GM13977 (cell line): ENCODE data around the gene PTEN.

Experiments used
- DNase-seq: peaks from one replicate; pipeline ENCODE4 v3.0.0; 2012; ENCODE audit warnings: low spot score
- CTCF ChIP-seq: IDR thresholded peaks from 2 replicates; pipeline ENCODE4 v1.5.1; 2012; ENCODE audit warnings: mild to moderate bottlenecking, control low read depth; ENCODE audit not compliant: insufficient read depth; ENCODE audit errors: extremely low read depth, missing control alignments
- in situ Hi-C: fragments of 300-500 bp; cut with MboI; formaldehyde crosslinking; loops from one replicate; pipeline ENCODE4 v1.12.0; 2022; ENCODE audit warnings: low sequenced_read_pairs, low pct_unique_long_range_greater_than_20kb, mixed read lengths, inconsistent platforms; ENCODE audit not compliant: unreplicated experiment

PTEN gene

GRCh38 chr10:87921931-87922688 lies 58.7 kb downstream of the PTEN start:
- TF ChIP-seq CTCF, result no peak
- in situ Hi-C loops, result no loop called here
- no peak for DNase-seq

DNA sequence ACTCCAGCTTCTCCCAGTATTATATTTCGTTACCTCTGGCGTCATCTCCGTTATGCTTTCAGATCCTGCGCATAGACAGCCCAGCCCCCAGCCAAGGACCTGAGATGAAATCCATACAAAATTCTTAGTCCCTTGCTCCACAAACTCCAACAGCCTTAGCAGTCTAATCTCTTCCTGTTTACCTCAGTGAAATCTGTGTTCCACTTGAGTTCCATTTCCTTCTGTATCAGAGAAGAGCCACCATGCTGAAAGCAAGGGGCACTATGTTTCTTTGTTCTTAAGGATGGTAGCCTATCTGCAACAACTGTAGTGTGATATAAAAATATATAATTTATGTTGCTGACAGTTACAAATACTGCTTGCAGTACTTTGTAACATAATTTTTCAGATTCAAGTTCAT lies 59.8 kb downstream of the PTEN start:
- no peak for DNase-seq
- no peak for TF ChIP-seq CTCF
- in situ Hi-C loops, result no loop called here

DNA sequence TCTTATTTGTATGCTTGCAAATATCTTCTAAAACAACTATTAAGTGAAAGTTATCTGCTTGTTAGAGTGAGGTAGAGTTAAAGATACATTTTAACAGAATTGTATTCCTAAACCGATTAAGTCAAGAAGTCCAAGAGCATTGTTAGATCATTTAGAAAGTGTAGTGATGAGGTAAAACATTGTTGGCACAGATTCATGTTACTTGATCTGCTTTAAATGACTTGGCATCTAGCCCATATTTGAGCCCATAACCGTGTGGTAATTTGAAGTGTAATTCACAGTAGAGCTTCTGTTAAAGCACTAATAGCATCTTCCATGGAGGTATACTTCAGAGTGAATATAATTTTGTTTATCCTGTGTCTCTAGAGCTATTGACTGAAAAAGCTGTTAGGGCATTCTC lies 62.1 kb downstream of the PTEN start:
- in situ Hi-C loops, result no loop called here
- no peak for DNase-seq
- TF ChIP-seq CTCF, result no peak

DNA sequence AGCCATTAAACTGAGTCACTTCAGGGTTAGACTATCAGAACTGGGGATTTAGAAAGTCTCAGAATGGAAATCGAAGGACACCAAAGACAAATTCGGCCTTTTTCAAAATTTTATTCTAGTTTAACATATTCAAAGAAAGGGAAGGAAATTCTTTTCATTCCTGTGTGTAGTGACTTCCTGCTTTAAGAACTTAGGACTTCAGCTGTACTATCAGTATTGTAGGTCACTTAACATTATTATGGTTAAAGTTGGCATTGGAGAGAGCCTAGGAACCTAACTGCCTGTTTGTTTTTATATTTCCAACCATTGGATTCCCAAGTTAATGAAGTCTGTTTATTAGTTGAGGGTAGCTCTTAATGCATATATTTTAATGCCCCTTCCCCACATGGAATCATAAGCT lies 63.7 kb downstream of the PTEN start:
- in situ Hi-C loops, result no loop called here
- DNase-seq, result no peak
- TF ChIP-seq CTCF, result no peak

DNA sequence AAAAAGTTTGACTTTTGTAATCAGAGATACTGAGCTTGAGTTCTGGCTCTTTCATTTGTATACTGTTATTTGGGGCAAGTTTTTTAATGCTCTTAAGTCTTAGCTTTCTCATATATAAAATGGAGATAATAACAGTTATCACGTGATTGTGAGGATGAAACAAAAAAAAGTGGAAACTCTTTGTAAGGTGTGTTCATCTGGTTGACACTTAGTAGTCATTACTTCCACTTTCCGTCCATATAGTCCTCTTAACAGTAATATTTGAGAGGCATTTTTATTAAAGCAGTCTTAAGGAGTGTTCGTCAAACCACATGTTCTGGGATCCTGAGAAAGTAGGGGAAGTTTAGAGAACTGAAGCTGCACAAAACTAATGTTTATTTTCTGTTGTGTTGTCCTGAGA lies 65.6 kb downstream of the PTEN start:
- in situ Hi-C loops, result no loop called here
- DNase-seq, result no peak
- TF ChIP-seq CTCF, result no peak

- DNase-seq, result no peak
- in situ Hi-C loops, result no loop called here
- no peak for TF ChIP-seq CTCF
These were observed 66.7 kb downstream of the PTEN start for GRCh38 chr10:87930141-87930540.
